ENCODE results near the gene PANK4.

- TF ChIP-seq CTCF (conservative IDR thresholded peaks at IDR 0.05 in 1 of 2, IDR thresholded peaks at IDR 0.05 in 1 of 2; ENCODE audit: extremely low read depth in 1 of 2, insufficient read depth in 1 of 2, low read depth in 1 of 2, low read length in 2 of 2) = no peak
- TF ChIP-seq EZH2 (IDR thresholded peaks at IDR 0.05; ENCODE audit: borderline replicate concordance, low read length) = no peak
These were observed 17.9 kb upstream of the PANK4 start for GRCh38 chr1:2544093-2544874.
